HepG2 (cell line): ENCODE measurements around the gene KRT16. TPM values are rescaled to one million over a fixed set of nuclear protein-coding genes. Genes with fewer than 3 reads are reported as not detected.
A peak's percentile ranks its signal among the peaks of the same experiment; 100 is the strongest.

Experiments
- BRD4 ChIP-seq: sonication (generic); formaldehyde crosslinking; IDR thresholded peaks from 2 replicates; pipeline ENCODE4 v1.4.0; 2020; ENCODE audit warnings: missing genetic modification reagents
- CHCHD3 ChIP-seq: sonication (generic); formaldehyde crosslinking; IDR thresholded peaks from 2 replicates; pipeline ENCODE4 v1.8.0; 2022; ENCODE audit warnings: mild to moderate bottlenecking, missing genetic modification reagents, moderate library complexity
- DMAP1 ChIP-seq: IDR thresholded peaks from 2 replicates; pipeline ENCODE4 v1.6.1; 2016
- ELF4 ChIP-seq: sonication (generic); formaldehyde crosslinking; IDR thresholded peaks from 2 replicates; pipeline ENCODE4 v1.5.0; 2020; ENCODE audit warnings: missing genetic modification reagents, mild to moderate bottlenecking, moderate library complexity, borderline replicate concordance
- EZH2 ChIP-seq: conservative IDR thresholded peaks from 2 replicates; pipeline ENCODE4 v1.6.1; 2012; ENCODE audit warnings: mild to moderate bottlenecking, low read depth, low read length, moderate library complexity
- FIP1L1 ChIP-seq: fragments of 200-400 bp; formaldehyde crosslinking; IDR thresholded peaks from 2 replicates; pipeline ENCODE4 v1.6.1; 2018; ENCODE audit warnings: low read depth, mild to moderate bottlenecking, low read length, moderate library complexity, borderline replicate concordance; ENCODE audit not compliant: insufficient read depth
- HES4 ChIP-seq: sonication (generic); formaldehyde crosslinking; IDR thresholded peaks from 2 replicates; pipeline ENCODE4 v1.9.0; 2021; ENCODE audit warnings: mild to moderate bottlenecking, missing genetic modification reagents, borderline replicate concordance
- HIC2 ChIP-seq: sonication (generic); formaldehyde crosslinking; IDR thresholded peaks from 2 replicates; pipeline ENCODE4 v1.9.0; 2022; ENCODE audit warnings: low read depth, missing genetic modification reagents
- HMG20A ChIP-seq: IDR thresholded peaks from 2 replicates; pipeline ENCODE4 v1.6.1; 2016; ENCODE audit warnings: borderline replicate concordance
- KDM5A ChIP-seq: fragments of 200-600 bp; sonication (generic); IDR thresholded peaks from 2 replicates; pipeline ENCODE4 v1.7.0; 2018; ENCODE audit warnings: antibody characterized with exemption, mild to moderate bottlenecking, low read length, borderline replicate concordance
- MAF1 ChIP-seq: sonication (generic); formaldehyde crosslinking; IDR thresholded peaks from 2 replicates; pipeline ENCODE4 v1.5.0; 2020; ENCODE audit warnings: missing genetic modification reagents, borderline replicate concordance
- MED13 ChIP-seq: sonication (generic); formaldehyde crosslinking; IDR thresholded peaks from 2 replicates; pipeline ENCODE4 v1.5.0; 2020; ENCODE audit warnings: missing genetic modification reagents
- NFE2L1 ChIP-seq: sonication (generic); formaldehyde crosslinking; IDR thresholded peaks from 2 replicates; pipeline ENCODE4 v1.4.0; 2020; ENCODE audit warnings: missing genetic modification reagents, mild to moderate bottlenecking, borderline replicate concordance
- POGZ ChIP-seq: sonication (generic); formaldehyde crosslinking; IDR thresholded peaks from 2 replicates; pipeline ENCODE4 v1.4.0; 2020; ENCODE audit warnings: mild to moderate bottlenecking, missing genetic modification reagents
- SMAD3 ChIP-seq: sonication (generic); formaldehyde crosslinking; IDR thresholded peaks from 2 replicates; pipeline ENCODE4 v1.4.0; 2020; ENCODE audit warnings: missing genetic modification reagents
- TBX2 ChIP-seq: sonication (generic); formaldehyde crosslinking; IDR thresholded peaks from 2 replicates; pipeline ENCODE4 v1.5.0; 2020; ENCODE audit warnings: missing genetic modification reagents, mild to moderate bottlenecking, borderline replicate concordance
- TEAD3 ChIP-seq: optimal IDR thresholded peaks from 2 replicates; pipeline ENCODE3; 2016; ENCODE audit warnings: borderline replicate concordance
- ZNF329 ChIP-seq: sonication (generic); formaldehyde crosslinking; IDR thresholded peaks from 2 replicates; pipeline ENCODE4 v1.9.0; 2021; ENCODE audit warnings: low read depth, mild to moderate bottlenecking, missing genetic modification reagents
- ZNF335 ChIP-seq: sonication (generic); formaldehyde crosslinking; IDR thresholded peaks from 2 replicates; pipeline ENCODE4 v1.4.0; 2020; ENCODE audit warnings: missing genetic modification reagents
- ZNF564 ChIP-seq: sonication (generic); formaldehyde crosslinking; IDR thresholded peaks from 2 replicates; pipeline ENCODE4 v1.8.1; 2023; ENCODE audit warnings: mild to moderate bottlenecking, missing genetic modification reagents
- ZNF672 ChIP-seq: sonication (generic); formaldehyde crosslinking; IDR thresholded peaks from 2 replicates; pipeline ENCODE4 v1.8.1; 2022; ENCODE audit warnings: missing genetic modification reagents
- ZNF773 ChIP-seq: sonication (generic); formaldehyde crosslinking; IDR thresholded peaks from 2 replicates; pipeline ENCODE4 v1.4.0; 2020; ENCODE audit warnings: missing genetic modification reagents, borderline replicate concordance
- polyA plus RNA-seq, 8 experiments: library from polyadenylated mRNA; depleted of rRNA in 3 of 8; stranded (reverse) in 7 of 8; unstranded in 1 of 8; fragments of >200 nt; fragmentation: Illumina TruSeq in 4 of 8; extraction: Trizol in 4 of 8; gene quantifications; 2 replicates each; pipeline versions ENCODE4 v1.2.1 to v1.2.3, GENCODE V29; 2011 to 2016; ENCODE audit warnings: low read depth in 4 of 8, missing spikeins in 1 of 8, mixed read lengths in 1 of 8; ENCODE audit not compliant: insufficient read depth in 1 of 8
- total RNA-seq, 5 experiments: library from RNA; depleted of rRNA; stranded (reverse); fragments of >200 nt; fragmentation: Illumina TruSeq; extraction: Trizol; gene quantifications; 2 replicates each; pipeline ENCODE4 v1.2.3, GENCODE V29; 2016; ENCODE audit warnings: low read depth in 1 of 5
- TF ChIP-seq, protein P1 (sequence below): sonication (generic); formaldehyde crosslinking; IDR thresholded peaks from 2 replicates; pipeline ENCODE4 v1.4.0; 2020; ENCODE audit warnings: missing genetic modification reagents
- TF ChIP-seq, protein P2 (sequence below): sonication (generic); formaldehyde crosslinking; IDR thresholded peaks from 2 replicates; pipeline ENCODE4 v1.4.0; 2020; ENCODE audit warnings: missing genetic modification reagents, borderline replicate concordance

The KRT16 gene
- total and polyA plus RNA-seq, 2 of the 13 experiments (the other 11 are each of a cell fraction or from before 2014, with no cell fraction given) = not detected

DNA sequence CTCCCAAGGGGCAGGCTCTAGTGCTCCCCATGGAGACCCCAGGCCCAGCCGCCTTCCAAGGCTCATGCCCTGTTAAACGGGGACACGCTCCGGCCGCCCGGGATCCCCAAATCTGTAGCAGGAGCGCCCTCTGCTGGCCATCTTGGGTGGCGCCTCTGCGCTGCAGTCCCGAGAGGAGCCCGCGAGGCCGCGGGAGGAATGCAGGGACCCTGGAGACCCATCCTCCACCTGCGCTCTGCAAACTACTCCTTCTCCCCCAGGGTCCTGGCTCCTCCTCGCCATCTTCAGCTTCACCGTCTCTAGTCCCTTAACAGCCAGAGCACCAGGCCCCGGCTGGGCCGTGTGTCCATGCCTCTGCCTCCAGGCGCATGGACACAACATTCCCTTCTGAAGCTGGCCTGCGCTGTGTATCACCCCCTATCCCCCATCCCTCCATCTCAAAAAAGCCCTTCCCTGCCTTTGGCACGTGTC is 35.4 kb upstream of the KRT16 start (continued):
- TF ChIP-seq HIC2 (no peak), HES4 (CRISPR knock-in tag) (peak; percentile 58), BRD4 (no peak), TBX2 (CRISPR knock-in tag) (no peak), ZNF672 (CRISPR knock-in tag) (no peak), ZNF329 (CRISPR knock-in tag) (no peak), MAF1 (no peak), MED13 (CRISPR knock-in tag) (no peak), POGZ (CRISPR knock-in tag) (no peak), CHCHD3 (CRISPR knock-in tag) (no peak), ELF4 (no peak), HMG20A (CRISPR knock-in tag) (no peak), ZNF335 (CRISPR knock-in tag) (peak; percentile 68; the same call in 1 of the 2 replicates), ZNF773 (CRISPR knock-in tag) (no peak), EZH2 (no peak), TEAD3 (CRISPR knock-in tag) (peak; percentile 72), NFE2L1 (CRISPR knock-in tag) (no peak), FIP1L1 (no peak), KDM5A (no peak), ZNF564 (CRISPR knock-in tag) (no peak), SMAD3 (CRISPR knock-in tag) (no peak), DMAP1 (no peak)
- TF ChIP-seq, protein P1, sequence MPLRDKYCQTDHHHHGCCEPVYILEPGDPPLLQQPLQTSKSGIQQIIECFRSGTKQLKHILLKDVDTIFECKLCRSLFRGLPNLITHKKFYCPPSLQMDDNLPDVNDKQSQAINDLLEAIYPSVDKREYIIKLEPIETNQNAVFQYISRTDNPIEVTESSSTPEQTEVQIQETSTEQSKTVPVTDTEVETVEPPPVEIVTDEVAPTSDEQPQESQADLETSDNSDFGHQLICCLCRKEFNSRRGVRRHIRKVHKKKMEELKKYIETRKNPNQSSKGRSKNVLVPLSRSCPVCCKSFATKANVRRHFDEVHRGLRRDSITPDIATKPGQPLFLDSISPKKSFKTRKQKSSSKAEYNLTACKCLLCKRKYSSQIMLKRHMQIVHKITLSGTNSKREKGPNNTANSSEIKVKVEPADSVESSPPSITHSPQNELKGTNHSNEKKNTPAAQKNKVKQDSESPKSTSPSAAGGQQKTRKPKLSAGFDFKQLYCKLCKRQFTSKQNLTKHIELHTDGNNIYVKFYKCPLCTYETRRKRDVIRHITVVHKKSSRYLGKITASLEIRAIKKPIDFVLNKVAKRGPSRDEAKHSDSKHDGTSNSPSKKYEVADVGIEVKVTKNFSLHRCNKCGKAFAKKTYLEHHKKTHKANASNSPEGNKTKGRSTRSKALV (CRISPR knock-in tag) = no peak
- TF ChIP-seq, protein P2, sequence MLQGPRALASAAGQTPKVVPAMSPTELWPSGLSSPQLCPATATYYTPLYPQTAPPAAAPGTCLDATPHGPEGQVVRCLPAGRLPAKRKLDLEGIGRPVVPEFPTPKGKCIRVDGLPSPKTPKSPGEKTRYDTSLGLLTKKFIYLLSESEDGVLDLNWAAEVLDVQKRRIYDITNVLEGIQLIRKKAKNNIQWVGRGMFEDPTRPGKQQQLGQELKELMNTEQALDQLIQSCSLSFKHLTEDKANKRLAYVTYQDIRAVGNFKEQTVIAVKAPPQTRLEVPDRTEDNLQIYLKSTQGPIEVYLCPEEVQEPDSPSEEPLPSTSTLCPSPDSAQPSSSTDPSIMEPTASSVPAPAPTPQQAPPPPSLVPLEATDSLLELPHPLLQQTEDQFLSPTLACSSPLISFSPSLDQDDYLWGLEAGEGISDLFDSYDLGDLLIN (CRISPR knock-in tag) = 0 out of 2 replicates have a peak, but pooled peaks have one; percentile 54
